ENCODE measurements around the gene RAMP3. TPM values are rescaled to one million over a fixed set of nuclear protein-coding genes. Genes with fewer than 3 reads are reported as not detected.
"Not testable (repeated sequence)": the region's sequence is repeated elsewhere in the genome, so short reads cannot be mapped to it uniquely, and the experiment has no call there.

The RAMP3 gene
- total RNA-seq, 2 donors from 2014 or later: not detected

DNA sequence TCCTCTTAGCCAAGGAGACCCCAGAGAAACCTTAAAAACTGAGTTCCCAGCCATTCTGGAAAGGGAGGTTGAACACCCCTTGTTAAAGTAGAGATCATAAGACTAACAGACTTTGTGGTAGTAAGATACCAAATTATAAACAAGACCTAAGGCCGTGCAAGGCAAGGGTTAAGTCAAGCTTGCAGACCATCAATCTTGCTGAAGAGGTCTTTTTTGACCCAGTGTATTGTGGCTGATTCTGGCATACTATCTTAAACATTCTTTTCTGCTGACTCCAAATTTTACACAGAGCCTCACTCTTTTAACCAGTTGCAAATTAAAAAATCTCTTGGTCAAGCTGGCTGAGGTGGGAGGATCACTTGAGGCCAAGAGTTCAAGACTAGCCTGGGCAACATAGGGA, 44.9 kb upstream of the RAMP3 start:
- no peaks in the 10 kb centered on the region for H3K9me3 ChIP-seq (ENCODE audit: control insufficient read depth, low read length)
- H3K4me3 ChIP-seq (ENCODE audit: low read length): peak overlapping the region; percentile 90
- TF ChIP-seq, protein P1, sequence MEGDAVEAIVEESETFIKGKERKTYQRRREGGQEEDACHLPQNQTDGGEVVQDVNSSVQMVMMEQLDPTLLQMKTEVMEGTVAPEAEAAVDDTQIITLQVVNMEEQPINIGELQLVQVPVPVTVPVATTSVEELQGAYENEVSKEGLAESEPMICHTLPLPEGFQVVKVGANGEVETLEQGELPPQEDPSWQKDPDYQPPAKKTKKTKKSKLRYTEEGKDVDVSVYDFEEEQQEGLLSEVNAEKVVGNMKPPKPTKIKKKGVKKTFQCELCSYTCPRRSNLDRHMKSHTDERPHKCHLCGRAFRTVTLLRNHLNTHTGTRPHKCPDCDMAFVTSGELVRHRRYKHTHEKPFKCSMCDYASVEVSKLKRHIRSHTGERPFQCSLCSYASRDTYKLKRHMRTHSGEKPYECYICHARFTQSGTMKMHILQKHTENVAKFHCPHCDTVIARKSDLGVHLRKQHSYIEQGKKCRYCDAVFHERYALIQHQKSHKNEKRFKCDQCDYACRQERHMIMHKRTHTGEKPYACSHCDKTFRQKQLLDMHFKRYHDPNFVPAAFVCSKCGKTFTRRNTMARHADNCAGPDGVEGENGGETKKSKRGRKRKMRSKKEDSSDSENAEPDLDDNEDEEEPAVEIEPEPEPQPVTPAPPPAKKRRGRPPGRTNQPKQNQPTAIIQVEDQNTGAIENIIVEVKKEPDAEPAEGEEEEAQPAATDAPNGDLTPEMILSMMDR (conservative IDR thresholded peaks at IDR 0.05): no peak
- Mint-ChIP-seq H3K27me3 (ENCODE audit: insufficient read depth) (peaks cover 37% of the 10 kb centered on the region), H3K36me3 (ENCODE audit: low read depth) (peaks cover 16% of the 10 kb centered on the region), H3K27ac (peak overlapping the region; percentile 99), H3K4me3 (peak overlapping the region; percentile 98), H3K9me3 (no peaks in the 10 kb centered on the region), H3K4me1 (peaks cover 6% of the 10 kb centered on the region)
- no peak for DNase-seq
- H3K27me3 ChIP-seq (ENCODE audit: control insufficient read depth, insufficient read depth, low read length, poor library complexity, severe bottlenecking): peaks cover 32% of the 10 kb centered on the region
- peaks cover 18% of the 10 kb centered on the region for H3K36me3 ChIP-seq (ENCODE audit: control insufficient read depth, insufficient read depth, low read length)
- 95% methylated on average over 1 of the region's 1 CpG; no CpG with 5 or more reads in 1 of the 2 experiments for WGBS, 2 experiments (ENCODE audit: insufficient coverage in 1 of 2, insufficient read length in 1 of 2)
- H3K9ac ChIP-seq (ENCODE audit: extremely low read depth, low read length, poor library complexity, severe bottlenecking): no peak overlapping the region
- no peak overlapping the region for H3K27ac ChIP-seq (ENCODE audit: low read depth, low read length)
- no peaks in the 10 kb centered on the region for H3K4me1 ChIP-seq (ENCODE audit: control insufficient read depth, insufficient read depth, low read length)

DNA sequence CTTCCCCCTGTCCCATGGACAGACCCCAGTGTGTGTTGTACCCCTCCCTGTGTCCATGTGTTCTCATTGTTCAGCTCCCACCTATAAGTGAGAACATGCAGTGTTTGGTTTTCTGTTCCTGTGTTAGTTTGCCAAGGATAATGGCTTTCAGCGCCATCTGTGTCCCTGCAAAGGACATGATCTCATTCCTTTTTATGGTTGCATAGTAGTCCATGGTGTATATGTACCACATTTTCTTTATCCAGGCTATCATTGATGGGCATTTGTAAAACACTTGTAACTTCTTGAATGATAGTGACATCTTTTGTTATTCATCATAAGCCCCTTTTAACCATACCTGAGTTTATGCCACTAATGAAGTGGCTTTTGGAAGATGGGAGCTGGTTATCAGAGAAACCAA, 43.3 kb upstream of the RAMP3 start:
- H3K27me3 Mint-ChIP-seq (ENCODE audit: insufficient read depth): peaks cover 37% of the 10 kb centered on the region
- not testable (repeated sequence) for H3K27ac Mint-ChIP-seq; H3K9me3 Mint-ChIP-seq; H3K36me3 ChIP-seq (ENCODE audit: control insufficient read depth, insufficient read depth, low read length); H3K27ac ChIP-seq (ENCODE audit: low read depth, low read length); H3K9me3 ChIP-seq (ENCODE audit: control insufficient read depth, low read length); H3K36me3 Mint-ChIP-seq (ENCODE audit: low read depth); H3K4me3 Mint-ChIP-seq; H3K4me1 ChIP-seq (ENCODE audit: control insufficient read depth, insufficient read depth, low read length); DNase-seq; H3K9ac ChIP-seq (ENCODE audit: extremely low read depth, low read length, poor library complexity, severe bottlenecking); H3K4me1 Mint-ChIP-seq; H3K4me3 ChIP-seq (ENCODE audit: low read length)
- peaks cover 32% of the 10 kb centered on the region for H3K27me3 ChIP-seq (ENCODE audit: control insufficient read depth, insufficient read depth, low read length, poor library complexity, severe bottlenecking)
- 75% methylated on average over 1 of the region's 1 CpG; no CpG with 5 or more reads in 1 of the 2 experiments for WGBS, 2 experiments (ENCODE audit: insufficient coverage in 1 of 2, insufficient read length in 1 of 2)

DNA sequence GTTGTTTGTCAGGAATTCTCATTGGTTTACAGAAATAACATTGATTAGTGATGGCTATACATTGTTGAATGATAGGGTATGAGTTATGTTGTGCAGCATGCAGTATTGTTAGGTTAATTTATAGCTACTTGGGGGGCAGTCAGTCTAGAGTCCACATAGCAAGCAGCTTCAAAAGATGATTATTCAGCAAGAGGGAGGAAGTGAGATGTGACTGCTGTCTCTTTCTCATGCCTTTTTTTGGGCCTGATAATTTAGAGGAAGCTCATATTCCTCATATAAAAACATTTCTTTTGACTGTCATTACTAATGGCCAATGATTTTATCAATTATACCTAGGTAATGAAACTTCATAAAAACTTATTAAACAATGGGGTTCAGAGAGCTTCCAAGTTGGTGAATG, 42.7 kb upstream of the RAMP3 start:
- Histone ChIP-seq H3K9me3 (ENCODE audit: control insufficient read depth, low read length) (no peaks in the 10 kb centered on the region), H3K4me1 (ENCODE audit: control insufficient read depth, insufficient read depth, low read length) (no peaks in the 10 kb centered on the region), H3K27me3 (ENCODE audit: control insufficient read depth, insufficient read depth, low read length, poor library complexity, severe bottlenecking) (peaks cover 32% of the 10 kb centered on the region), H3K4me3 (ENCODE audit: low read length) (no peak overlapping the region), H3K36me3 (ENCODE audit: control insufficient read depth, insufficient read depth, low read length) (no peaks in the 10 kb centered on the region), H3K27ac (ENCODE audit: low read depth, low read length) (no peak overlapping the region), H3K9ac (ENCODE audit: extremely low read depth, low read length, poor library complexity, severe bottlenecking) (no peak overlapping the region)
- TF ChIP-seq, protein P1 (conservative IDR thresholded peaks at IDR 0.05): no peak
- no peak overlapping the region for H3K27ac Mint-ChIP-seq
- peaks cover 37% of the 10 kb centered on the region for H3K27me3 Mint-ChIP-seq (ENCODE audit: insufficient read depth)
- H3K36me3 Mint-ChIP-seq (ENCODE audit: low read depth): peaks cover 2% of the 10 kb centered on the region
- no peak for DNase-seq
- H3K4me3 Mint-ChIP-seq: no peak overlapping the region
- H3K9me3 Mint-ChIP-seq: no peaks in the 10 kb centered on the region
- H3K4me1 Mint-ChIP-seq: peaks cover 5% of the 10 kb centered on the region

DNA sequence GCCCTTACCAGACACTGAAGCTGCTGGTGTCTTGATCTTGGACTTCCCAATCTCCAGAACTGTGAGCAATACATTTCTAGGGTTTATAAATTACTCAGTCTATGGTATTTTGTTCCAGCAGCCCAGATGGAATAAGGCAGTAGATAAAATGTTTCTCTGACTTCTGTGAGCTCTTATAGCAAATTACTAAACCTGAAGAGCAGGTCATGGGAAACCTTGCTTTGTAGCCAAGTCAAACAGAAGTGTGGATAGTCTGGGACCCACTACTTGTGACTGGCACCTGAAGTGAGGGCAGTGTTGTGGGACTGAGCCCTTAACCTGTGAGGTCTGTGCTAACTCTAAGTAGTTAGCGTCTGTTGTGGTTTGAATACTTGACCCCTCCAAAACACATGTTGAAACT, 41.5 kb upstream of the RAMP3 start:
- no peaks in the 10 kb centered on the region for H3K4me1 ChIP-seq (ENCODE audit: control insufficient read depth, insufficient read depth, low read length)
- no peaks in the 10 kb centered on the region for H3K9me3 Mint-ChIP-seq
- H3K27ac Mint-ChIP-seq: no peak overlapping the region
- H3K9me3 ChIP-seq (ENCODE audit: control insufficient read depth, low read length): no peaks in the 10 kb centered on the region
- H3K36me3 ChIP-seq (ENCODE audit: control insufficient read depth, insufficient read depth, low read length): no peaks in the 10 kb centered on the region
- TF ChIP-seq, protein P1 (conservative IDR thresholded peaks at IDR 0.05): no peak
- 93 to 100% methylated on average over 1 of the region's 1 CpG for WGBS, 2 experiments (ENCODE audit: insufficient coverage in 1 of 2, insufficient read length in 1 of 2)
- H3K9ac ChIP-seq (ENCODE audit: extremely low read depth, low read length, poor library complexity, severe bottlenecking): no peak overlapping the region
- H3K4me3 Mint-ChIP-seq: no peak overlapping the region
- H3K4me1 Mint-ChIP-seq: no peaks in the 10 kb centered on the region
- H3K27me3 ChIP-seq (ENCODE audit: control insufficient read depth, insufficient read depth, low read length, poor library complexity, severe bottlenecking): peaks cover 32% of the 10 kb centered on the region
- H3K27me3 Mint-ChIP-seq (ENCODE audit: insufficient read depth): peaks cover 37% of the 10 kb centered on the region
- DNase-seq: no peak
- no peak overlapping the region for H3K27ac ChIP-seq (ENCODE audit: low read depth, low read length)
- H3K4me3 ChIP-seq (ENCODE audit: low read length): no peak overlapping the region
- no peaks in the 10 kb centered on the region for H3K36me3 Mint-ChIP-seq (ENCODE audit: low read depth)
